K562 treated with DMSO at 1 percent for 24 hours (cell line): ENCODE measurements around the gene MOSMO. TPM values are rescaled to one million over a fixed set of nuclear protein-coding genes. Genes with fewer than 3 reads are reported as not detected.

Experiments used
- total RNA-seq: library from RNA; unstranded; fragments of 300-600 nt; gene quantifications from 2 replicates; pipeline ENCODE4 v1.2.3, GENCODE V29; 2022; ENCODE audit warnings: low read depth; ENCODE audit not compliant: insufficient read depth

The MOSMO gene
- 5.7 and 6.0 TPM in 2 replicates for total RNA-seq

DNA sequence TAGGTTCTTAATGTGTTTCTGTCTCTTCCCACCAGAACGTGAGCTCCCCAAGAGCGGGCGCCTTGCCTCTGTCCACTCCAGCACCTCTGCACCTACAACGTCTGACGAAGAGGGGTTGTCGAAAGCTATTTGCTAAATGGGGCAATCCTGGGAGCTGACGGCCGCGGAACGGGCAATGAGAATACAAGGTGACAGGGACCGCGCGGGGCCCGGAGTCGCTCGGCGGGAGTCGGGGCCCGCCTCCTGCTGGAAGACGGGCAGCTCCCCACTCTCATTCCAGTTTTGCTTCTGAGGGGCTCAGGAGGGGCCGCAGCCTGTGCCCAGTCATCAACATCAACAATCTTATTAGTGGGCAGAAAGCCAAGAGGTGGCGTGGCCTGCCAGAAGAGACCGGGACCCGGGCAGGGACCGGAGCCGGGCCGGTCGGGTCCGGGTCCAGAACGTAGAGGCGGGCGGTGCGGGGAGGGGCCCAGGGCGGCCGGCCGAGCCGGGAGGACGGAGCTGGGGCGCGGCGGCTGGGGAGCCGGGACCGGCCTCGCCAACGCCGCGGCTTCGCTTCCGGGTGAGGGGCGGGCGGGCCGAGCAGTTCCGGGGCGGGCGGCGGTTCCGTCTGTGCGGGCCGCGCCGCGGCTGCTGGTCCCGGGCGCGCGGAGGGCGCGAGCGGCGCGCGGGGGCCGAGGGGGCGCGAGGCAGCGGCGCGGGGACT is at the start of gene MOSMO:
TSS of gene MOSMO (plus strand) at position 603 of the 706 bp plus-strand sequence. CDS start 191 bp downstream, outside the sequence.

DNA sequence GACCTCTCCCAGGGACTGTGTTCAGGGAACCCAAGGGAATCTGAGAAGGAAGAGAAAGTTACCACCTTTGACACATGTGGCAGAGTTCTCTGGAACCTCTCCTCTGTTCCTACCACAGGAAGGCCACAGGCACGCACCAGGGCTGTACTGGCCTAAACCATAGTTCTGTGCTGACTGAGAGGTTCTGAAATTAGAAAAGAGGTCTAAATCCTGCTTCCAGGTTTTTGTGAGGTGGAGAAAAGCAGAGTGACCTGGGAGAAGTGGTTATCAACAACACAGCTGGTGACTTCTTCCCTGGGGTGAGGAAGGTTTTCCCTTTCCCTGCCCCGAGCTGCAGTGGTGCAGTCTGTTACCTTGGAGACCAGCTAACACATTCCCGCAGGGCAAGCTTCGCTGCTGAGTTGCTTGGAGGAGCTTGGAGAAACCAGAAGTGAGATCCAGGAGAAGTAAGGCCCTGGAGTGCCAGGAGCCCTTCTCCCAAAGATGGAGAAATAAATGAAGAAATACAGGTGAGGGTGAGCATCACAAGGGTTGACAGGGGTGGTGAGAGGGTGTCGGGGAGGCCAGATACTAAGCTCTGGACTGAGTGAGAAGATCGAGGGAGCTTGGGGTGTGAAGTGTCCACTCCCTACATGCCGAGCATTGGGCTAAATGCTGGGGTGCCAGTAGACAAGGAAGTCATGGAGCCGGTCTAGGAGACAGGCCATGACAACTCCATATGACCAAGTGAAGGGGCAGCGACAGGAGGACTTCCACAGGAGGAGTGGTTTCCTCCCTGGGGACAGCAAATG is 84.4 kb downstream of the MOSMO start, which contains the start of gene VWA3A:
TSS of gene VWA3A (plus strand) at position 399 of the 791 bp plus-strand sequence. CDS start at position 496, 97 bp downstream.

Other genes with a start within 250 kb of the MOSMO start
- 10.2 and 12.5 TPM in 2 replicates for gene NPIPB4, start 150.4 kb upstream of the MOSMO start, total RNA-seq
- gene UQCRC2, start 54.8 kb upstream of the MOSMO start, total RNA-seq = 145 and 159 TPM in 2 replicates
- not detected in 2 replicates for gene PDZD9, start 7.0 kb upstream of the MOSMO start, total RNA-seq
- gene VWA3A, start 84.4 kb downstream of the MOSMO start, total RNA-seq = 0.05 TPM in 1 of 2 replicates, not detected in the other
- not detected in 2 replicates for gene SDR42E2, start 154.4 kb downstream of the MOSMO start, total RNA-seq
- 19.0 and 21.1 TPM in 2 replicates for gene EEF2K, start 198.2 kb downstream of the MOSMO start, total RNA-seq